GM20000 (cell line): ENCODE results near the gene SPATA12.
"Not testable (repeated sequence)": the region's sequence is repeated elsewhere in the genome, so short reads cannot be mapped to it uniquely, and the experiment has no call there.

Experiments used
- DNase-seq: peaks from one replicate; pipeline ENCODE4 v3.0.0; 2012; ENCODE audit warnings: low spot score
- TF ChIP-seq, protein P1 (sequence below): IDR thresholded peaks from 2 replicates; pipeline ENCODE4 v1.5.1; 2012; ENCODE audit warnings: mild to moderate bottlenecking, control low read depth; ENCODE audit errors: extremely low read depth, missing control alignments

SPATA12 gene

DNA sequence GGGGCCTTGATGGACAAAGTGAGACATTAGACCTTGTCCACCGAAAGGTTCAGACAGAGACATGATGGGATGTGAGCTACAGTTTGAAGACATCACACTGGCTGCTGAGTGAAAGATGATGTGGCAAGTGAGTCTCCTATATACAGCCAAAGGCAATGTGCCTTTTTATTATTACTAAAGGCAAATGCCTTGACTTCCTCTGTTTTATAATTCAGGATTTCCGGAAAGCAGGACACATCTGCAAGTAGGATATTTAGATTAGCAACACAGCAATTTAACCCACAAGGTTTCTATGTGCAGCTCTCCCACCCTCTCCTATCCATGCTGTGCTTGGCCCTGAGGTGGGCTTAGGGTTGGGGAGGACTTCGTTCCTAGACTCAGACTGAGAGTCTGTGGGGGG, 20.7 kb downstream of the SPATA12 start:
- TF ChIP-seq, protein P1, sequence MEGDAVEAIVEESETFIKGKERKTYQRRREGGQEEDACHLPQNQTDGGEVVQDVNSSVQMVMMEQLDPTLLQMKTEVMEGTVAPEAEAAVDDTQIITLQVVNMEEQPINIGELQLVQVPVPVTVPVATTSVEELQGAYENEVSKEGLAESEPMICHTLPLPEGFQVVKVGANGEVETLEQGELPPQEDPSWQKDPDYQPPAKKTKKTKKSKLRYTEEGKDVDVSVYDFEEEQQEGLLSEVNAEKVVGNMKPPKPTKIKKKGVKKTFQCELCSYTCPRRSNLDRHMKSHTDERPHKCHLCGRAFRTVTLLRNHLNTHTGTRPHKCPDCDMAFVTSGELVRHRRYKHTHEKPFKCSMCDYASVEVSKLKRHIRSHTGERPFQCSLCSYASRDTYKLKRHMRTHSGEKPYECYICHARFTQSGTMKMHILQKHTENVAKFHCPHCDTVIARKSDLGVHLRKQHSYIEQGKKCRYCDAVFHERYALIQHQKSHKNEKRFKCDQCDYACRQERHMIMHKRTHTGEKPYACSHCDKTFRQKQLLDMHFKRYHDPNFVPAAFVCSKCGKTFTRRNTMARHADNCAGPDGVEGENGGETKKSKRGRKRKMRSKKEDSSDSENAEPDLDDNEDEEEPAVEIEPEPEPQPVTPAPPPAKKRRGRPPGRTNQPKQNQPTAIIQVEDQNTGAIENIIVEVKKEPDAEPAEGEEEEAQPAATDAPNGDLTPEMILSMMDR: no peak
- no peak for DNase-seq

GRCh38 chr3:57082481-57082880, 22.0 kb downstream of the SPATA12 start:
- no peak for DNase-seq
- TF ChIP-seq, protein P1: no peak

DNA sequence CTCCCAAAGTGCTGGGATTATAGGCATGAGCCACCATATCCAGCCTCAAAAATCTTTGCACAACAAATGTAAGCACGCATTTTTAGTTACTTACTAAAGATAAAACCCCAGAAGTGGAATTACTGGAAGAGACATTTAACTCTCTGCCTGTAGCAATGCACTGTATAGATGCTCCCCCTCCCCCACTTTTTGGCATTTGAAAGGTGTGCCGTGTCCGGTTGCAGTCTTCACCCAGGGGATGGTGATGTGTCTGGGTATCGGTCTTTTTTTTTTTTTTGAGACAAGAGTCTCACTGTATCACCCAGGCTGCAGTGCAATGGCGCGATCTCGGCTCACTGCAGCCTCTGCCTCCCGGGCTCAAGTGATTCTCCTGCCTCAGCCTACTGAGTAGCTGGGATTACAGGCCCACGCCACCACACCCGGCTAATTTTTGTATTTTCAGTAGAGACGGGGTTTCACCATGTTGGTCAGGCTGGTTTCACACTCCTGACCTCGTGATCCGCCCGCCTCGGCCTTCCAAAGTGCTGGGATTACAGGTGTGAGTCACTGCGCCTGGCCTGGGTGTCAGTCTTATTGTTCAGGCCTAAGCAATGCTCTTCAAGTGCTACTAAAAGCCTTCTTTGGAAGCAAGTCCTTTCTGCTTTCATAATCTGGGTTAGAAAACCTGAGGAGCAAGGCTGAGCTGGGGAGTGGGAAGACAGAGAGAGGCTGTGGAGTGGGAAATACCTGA, 23.0 kb downstream of the SPATA12 start:
- DNase-seq: not testable (repeated sequence)

GRCh38 chr3:57085211-57085610, 24.7 kb downstream of the SPATA12 start:
- TF ChIP-seq, protein P1: no peak
- no peak for DNase-seq

GRCh38 chr3:57086201-57086600, 25.7 kb downstream of the SPATA12 start:
- TF ChIP-seq, protein P1: no peak
- DNase-seq: no peak

DNA sequence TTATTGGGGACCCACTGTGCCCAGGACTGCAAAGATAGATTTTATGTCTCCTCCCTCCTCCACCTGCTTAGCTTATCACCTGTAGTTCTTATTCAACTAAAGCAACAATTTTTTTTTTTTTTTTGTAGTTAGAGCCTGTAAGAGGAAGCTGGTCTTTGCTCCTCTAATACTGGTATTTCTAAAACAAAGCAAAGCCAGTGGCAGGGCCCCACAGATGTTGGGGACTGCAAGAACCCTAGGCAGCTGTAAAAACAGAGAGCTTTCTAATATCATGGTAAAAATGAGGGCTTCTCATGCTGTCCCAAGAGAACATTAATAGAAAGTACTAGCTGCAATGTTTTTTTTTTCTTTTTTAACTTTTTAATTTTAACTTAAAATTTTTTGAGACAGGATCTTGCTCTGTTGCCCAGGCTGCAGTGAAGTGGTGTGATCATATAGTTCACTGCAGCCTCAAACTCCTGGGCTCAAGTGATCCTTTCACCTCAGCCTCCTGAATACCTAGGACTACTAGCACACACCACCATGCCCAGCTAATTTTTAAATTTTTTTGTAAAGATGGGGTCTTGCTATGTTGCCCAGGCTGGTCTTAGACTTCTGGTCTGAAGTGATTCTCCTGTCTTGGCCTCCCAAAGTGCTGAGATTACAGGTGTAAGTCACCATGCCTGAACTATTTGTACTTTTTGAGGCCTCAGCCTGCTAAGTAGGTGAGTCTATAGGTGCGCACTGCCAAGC, 27.1 kb downstream of the SPATA12 start:
- TF ChIP-seq, protein P1: no peak

DNA sequence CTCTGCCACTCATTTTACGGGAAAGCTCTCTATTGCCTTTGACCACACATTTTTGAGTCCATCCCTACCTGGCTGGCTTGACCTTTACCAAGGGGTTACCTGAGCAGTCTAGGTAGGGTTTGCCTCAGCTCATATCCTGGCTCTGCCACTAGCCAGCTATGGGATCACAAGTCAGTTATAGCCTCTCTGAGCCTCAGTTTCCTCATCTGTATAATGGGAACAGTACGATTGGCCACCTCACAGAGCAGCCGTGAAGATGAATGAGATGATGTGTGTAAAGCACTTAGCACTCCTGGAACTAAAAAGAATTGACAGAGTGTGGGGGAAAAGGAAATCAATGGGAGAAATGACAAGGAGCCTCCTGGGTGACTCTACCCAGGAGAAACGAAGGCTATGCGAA, 28.0 kb downstream of the SPATA12 start:
- DNase-seq: no peak
- TF ChIP-seq, protein P1: no peak

More for the DNA sequence above, 27.1 kb downstream of the SPATA12 start:
- no peak for DNase-seq

- TF ChIP-seq, protein P1: no peak
- no peak for DNase-seq
These were observed 28.6 kb downstream of the SPATA12 start for GRCh38 chr3:57089043-57089442.
